ENCODE measurements around the gene TCF12. TPM values are rescaled to one million over a fixed set of nuclear protein-coding genes. Genes with fewer than 3 reads are reported as not detected.
A peak's percentile ranks its signal among the peaks of the same experiment; 100 is the strongest.

TCF12 gene
- total and polyA plus RNA-seq, 8 donors = 7.7 to 67.4 (median 27.3) TPM

GRCh38 chr15:57031605-57032004 is 113.2 kb downstream of the TCF12 start:
- FAIRE-seq (no peak), ATAC-seq (peak in 3 of 4 donors; percentile 35 to 73 (median 56)), DNase-seq (peak in 1 of 6 donors; percentile 32)
- Histone ChIP-seq H3K9me3 (no peaks in the 10 kb centered on the region), H3K27me3 (no peaks in the 10 kb centered on the region), H3K36me3 (no peaks in the 10 kb centered on the region), H3K4me1 (peaks cover 7 to 24% (median 12%) of the 10 kb centered on the region in 3 donors), H3K4me3 (no peak overlapping the region), H3K27ac (no peak overlapping the region)
- TF ChIP-seq CTCF (IDR thresholded peaks at IDR 0.05) = no peak
- 26 to 32% methylated on average over 1 of the region's 1 CpG for WGBS, 2 donors
- intact Hi-C loops (cut with DNase I) = no loop called here

DNA sequence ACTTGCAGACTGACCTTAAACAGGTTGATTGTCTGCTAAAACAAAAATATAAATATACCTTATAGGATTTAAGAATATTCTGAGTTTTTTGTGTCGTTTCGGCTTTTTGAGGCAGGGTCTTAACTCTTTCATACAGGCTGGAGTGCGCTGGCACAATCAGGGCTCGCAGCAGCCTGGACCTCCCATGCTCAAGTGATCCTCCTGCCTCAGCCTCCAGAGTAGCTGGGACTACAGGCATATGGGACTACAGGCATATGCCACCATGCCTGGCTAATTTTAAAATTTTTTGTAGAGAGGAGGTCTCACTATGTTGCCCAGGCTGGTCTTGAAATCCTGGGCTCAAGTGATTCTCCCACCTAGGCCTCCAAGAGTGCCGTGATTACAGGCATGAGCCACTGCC is 113.9 kb downstream of the TCF12 start:
- no peaks in the 10 kb centered on the region for H3K9me3 ChIP-seq
- no peak overlapping the region for H3K4me3 ChIP-seq
- peaks cover 7 to 24% (median 13%) of the 10 kb centered on the region in 3 donors for H3K4me1 ChIP-seq
- H3K36me3 ChIP-seq = no peaks in the 10 kb centered on the region
- H3K27me3 ChIP-seq = no peaks in the 10 kb centered on the region
- DNase-seq = no peak
- no peak for TF ChIP-seq CTCF (IDR thresholded peaks at IDR 0.05)
- no peak for FAIRE-seq
- intact Hi-C loops (cut with DNase I) = no loop called here
- WGBS, 2 donors = 97 to 98% methylated on average over 5 of the region's 5 CpGs
- ATAC-seq = no peak
- H3K27ac ChIP-seq = no peak overlapping the region

DNA sequence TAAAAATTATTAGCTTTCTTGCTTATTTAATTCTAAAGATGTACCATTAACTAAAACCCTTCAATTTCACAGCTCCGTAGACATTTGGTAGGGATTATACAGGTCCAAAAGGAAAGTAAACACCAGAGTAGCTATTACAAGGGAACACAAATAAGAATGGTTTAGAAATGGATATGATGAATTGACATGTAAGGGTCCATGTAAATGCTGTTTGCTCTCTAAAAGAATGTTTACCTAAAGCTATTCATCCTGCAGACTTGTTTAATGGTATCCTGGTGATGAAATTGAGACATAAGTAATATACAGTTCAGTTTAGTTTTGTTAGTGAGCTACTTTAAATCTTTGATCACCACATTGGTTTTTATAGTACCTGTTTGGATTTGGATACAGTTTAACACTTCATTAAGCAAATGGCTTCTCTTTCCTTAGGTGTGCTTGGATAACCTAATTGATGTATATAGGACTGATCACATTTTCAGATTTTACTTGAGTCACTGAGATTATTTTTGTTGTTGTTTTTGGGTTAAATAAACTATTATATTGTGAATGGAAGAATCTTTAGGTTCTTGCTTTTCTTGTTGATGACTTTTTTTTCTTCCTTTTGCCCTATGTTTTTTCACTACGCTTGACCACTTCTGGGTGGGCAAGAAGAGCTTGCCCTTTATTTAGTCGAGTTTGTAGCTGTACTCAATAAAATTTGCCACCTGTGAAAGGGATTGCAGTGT is 115.4 kb downstream of the TCF12 start:
- no peak overlapping the region for H3K4me3 ChIP-seq
- WGBS, 2 donors = 80 to 82% methylated on average over 3 of the region's 3 CpGs
- ATAC-seq (peak in 1 of 4 donors; percentile 51), DNase-seq (no peak), FAIRE-seq (no peak)
- H3K36me3 ChIP-seq = no peaks in the 10 kb centered on the region
- peaks cover 7 to 24% (median 13%) of the 10 kb centered on the region in 3 donors for H3K4me1 ChIP-seq
- H3K9me3 ChIP-seq = no peaks in the 10 kb centered on the region
- H3K27ac ChIP-seq = no peak overlapping the region
- intact Hi-C loops (cut with DNase I) = no loop called here
- no peaks in the 10 kb centered on the region for H3K27me3 ChIP-seq
- no peak for TF ChIP-seq CTCF (IDR thresholded peaks at IDR 0.05)

DNA sequence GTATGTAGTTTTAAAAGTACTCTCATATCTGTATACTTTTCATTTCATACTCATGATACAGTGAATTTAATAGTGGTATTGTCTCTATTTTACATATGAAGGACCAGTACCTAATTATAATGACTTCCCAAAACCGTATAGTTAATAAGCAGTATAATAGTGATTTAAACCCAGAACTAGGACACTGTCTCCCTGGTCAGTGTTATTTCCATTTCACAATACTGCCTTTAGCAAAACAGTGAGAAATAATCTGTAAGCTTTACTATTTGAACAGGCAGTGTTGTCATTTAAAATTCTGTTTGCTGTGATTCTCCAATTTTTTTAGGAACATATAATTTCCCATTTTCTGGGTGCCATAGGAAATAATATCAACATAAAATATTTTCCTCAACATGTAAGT is 116.2 kb downstream of the TCF12 start:
- no peak overlapping the region for H3K4me3 ChIP-seq
- no peak for TF ChIP-seq CTCF (IDR thresholded peaks at IDR 0.05)
- FAIRE-seq (no peak), ATAC-seq (no peak), DNase-seq (no peak)
- no peaks in the 10 kb centered on the region for H3K36me3 ChIP-seq
- intact Hi-C loops (cut with DNase I) = no loop called here
- H3K27ac ChIP-seq = no peak overlapping the region
- no peaks in the 10 kb centered on the region for H3K27me3 ChIP-seq
- H3K4me1 ChIP-seq = peaks cover 7 to 24% (median 13%) of the 10 kb centered on the region in 3 donors
- 57 to 64% methylated on average over 1 of the region's 1 CpG for WGBS, 2 donors
- no peaks in the 10 kb centered on the region for H3K9me3 ChIP-seq

DNA sequence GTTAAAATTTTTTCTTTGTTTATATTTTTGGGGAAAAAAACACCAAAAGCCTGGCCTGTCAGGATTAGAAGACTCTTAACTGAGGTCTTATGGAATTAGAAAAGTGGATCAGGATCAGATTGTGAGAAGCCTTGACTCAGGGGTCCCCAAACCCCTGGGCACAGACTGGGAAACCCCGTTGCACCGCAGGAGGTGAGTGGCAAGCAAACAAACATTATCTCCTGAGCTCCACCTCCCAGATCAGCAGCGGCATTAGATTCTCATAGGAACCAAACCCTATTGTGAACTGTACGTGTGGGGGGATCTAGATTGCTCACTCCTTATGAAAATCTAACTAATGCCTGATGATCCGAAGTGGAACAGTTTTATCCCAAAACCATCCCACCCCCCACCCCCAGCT is 117.2 kb downstream of the TCF12 start:
- ATAC-seq = no peak
- no peak for FAIRE-seq
- DNase-seq = no peak
- no peak overlapping the region for H3K27ac ChIP-seq
- intact Hi-C loops (cut with DNase I) = no loop called here
- no peaks in the 10 kb centered on the region for H3K27me3 ChIP-seq
- H3K36me3 ChIP-seq = no peaks in the 10 kb centered on the region
- no peaks in the 10 kb centered on the region for H3K9me3 ChIP-seq
- 51 to 60% methylated on average over 5 of the region's 5 CpGs for WGBS, 2 donors
- TF ChIP-seq CTCF (IDR thresholded peaks at IDR 0.05) = no peak
- H3K4me3 ChIP-seq = no peak overlapping the region
- peaks cover 10 to 24% (median 11%) of the 10 kb centered on the region in 3 donors for H3K4me1 ChIP-seq

All from pancreas (tissue), 10 donors.